HG03378 (cell line): ENCODE data around the gene TM2D1.
"Not testable (repeated sequence)": the region's sequence is repeated elsewhere in the genome, so short reads cannot be mapped to it uniquely, and the experiment has no call there.

Experiments
- ATAC-seq: cut with Tn5 transposase; IDR thresholded peaks from one replicate; pipeline ENCODE4 v1.9.1; 2021; ENCODE audit warnings: mild to moderate bottlenecking, moderate library complexity; ENCODE audit not compliant: unreplicated experiment

TM2D1 gene

GRCh38 chr1:61718996-61719663, 5.8 kb downstream of the TM2D1 start:
- ATAC-seq, result not testable (repeated sequence)

DNA sequence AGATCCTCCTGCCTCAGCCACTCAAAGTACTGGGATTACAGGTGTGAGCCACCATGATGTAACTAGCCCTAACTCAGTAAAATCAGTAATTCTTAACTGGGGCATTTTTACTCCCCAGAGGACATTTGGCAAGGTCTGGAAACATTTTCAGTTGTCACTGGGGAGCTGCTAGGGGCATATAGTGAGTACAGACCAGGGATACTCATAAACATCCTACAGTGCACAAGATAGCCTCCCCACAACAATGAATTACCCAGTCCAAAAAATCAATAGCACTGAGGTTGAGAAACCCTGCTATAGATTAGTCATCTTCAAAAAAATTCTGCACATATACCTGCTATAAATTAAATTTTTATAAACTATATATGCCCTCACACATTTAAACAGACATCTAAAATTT, 13.0 kb downstream of the TM2D1 start:
- ATAC-seq, result no peak

- not testable (repeated sequence) for ATAC-seq
Measured at GRCh38 chr1:61711257-61711656, 13.7 kb downstream of the TM2D1 start.

DNA sequence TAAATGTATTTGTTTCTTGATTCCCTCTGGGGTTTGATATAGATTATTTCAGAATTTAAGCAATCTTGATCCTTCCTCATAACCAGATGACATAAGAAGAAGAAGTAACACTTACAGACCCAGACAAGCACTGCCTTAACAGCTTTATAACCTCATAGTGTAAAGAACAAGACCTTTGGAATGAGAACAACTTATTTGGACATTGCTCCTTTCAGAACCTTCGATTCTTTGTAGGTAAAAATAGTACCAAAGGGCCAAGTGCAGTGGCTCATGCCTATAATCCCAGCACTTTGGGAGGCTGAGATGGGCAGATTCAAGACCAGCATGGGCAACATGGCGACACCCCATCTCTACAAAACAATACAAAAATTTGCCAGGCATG, 15.0 kb downstream of the TM2D1 start:
- ATAC-seq, result no peak

- no peak for ATAC-seq
Measured at GRCh38 chr1:61708953-61709907, 15.7 kb downstream of the TM2D1 start.

- no peak for ATAC-seq
Measured at GRCh38 chr1:61699911-61700851, 24.8 kb downstream of the TM2D1 start.

GRCh38 chr1:61692155-61692800, 32.7 kb downstream of the TM2D1 start:
- ATAC-seq, result no peak

DNA sequence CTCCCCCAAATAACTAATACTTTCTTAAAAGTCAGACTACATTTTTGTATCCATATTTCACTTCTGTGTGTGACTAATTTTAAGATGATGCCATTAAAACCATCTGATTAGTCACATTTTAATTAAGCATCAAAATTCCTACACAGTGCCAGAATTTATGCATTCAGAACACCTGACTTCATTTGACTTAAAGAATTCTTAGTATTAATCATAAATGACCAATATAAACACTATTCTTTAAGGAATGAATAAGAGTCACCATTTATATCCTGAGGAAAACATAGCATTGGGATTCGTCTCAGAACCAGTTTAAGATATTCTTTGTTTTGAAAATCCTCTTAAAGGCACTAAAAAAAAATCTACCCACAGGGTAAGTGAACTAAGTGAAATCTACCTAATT, 37.0 kb downstream of the TM2D1 start:
- no peak for ATAC-seq

DNA sequence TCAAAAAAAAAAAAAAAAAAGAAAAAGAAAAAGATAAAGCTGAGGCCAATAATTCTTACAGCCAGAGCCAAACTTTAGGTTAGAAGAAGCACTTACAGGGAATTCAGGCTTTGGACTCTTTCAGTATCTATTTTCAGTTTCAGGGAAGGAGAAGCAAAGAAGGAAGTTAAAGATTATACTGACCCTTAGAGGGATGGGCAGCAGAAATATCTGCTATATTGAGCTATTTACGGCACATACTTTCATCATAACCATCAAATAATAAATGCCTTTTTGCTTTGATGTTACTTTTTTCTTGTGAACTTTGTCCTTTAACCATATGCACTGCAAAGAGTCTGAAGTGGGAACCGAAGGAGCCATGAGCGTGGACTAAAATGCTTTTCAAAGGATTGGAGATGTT, 42.0 kb downstream of the TM2D1 start:
- no peak for ATAC-seq

GRCh38 chr1:61680500-61680899, 44.4 kb downstream of the TM2D1 start:
- ATAC-seq, result no peak

- ATAC-seq, result not testable (repeated sequence)
Measured at GRCh38 chr1:61676881-61677280, 48.1 kb downstream of the TM2D1 start.

DNA sequence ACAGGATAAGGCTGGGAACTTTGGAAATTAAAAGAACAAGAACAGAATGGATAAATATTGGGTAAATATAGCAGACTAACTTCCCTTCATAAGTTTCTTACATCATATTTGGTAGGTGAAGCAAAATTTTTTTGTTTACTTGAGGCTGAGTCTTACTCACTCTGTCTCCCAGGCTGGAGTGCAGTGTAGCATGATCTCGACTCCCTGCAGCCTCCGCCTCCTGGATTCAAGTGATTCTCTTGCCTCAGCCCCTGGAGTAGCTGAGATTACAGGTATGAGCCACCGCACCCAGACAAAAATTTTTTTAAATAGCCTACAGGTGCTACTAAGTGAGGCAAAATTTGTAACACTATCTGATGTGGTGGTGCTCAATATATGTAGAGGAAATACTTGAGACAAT, 50.7 kb downstream of the TM2D1 start:
- no peak for ATAC-seq

- ATAC-seq, result no peak
Measured at GRCh38 chr1:61672376-61672775, 52.6 kb downstream of the TM2D1 start.

DNA sequence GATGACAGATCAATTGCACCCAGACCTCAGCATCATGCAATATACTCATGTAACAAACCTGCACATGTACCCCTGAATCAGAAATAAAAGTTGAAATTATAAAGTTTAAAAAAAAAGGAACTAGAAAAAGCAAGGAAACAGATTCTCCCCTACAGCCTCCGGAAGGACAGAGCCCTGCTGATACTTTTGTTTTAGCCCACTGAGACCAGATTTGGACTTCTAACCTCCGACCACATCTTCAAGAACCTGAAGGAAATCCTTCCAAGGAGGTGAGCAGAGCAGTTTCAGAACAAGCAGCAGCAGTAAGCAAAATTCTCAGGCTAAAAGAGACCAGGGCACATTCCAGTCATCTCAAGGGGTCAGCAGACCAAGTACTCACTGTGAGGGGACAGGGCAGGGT, 54.5 kb downstream of the TM2D1 start:
- no peak for ATAC-seq

DNA sequence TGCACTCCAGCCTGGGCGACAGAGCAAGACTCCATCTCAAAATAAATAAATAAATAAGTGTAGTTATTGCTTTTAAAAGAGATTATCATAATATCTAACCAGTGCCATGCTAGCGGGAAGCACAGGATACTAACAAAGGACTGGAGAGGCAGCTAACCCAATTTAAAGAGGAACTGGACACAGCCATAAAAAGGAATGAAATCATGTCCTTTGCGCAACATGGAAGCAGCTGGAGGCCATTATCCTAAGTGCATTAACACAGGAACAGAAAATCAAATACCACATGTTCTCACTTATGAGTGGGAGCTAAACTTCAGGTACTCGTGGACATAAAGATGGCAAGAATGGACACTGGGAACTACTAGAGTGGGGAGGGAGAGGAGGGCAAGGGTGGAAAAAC, 54.9 kb downstream of the TM2D1 start:
- ATAC-seq, result no peak

GRCh38 chr1:61659061-61659460, 65.9 kb downstream of the TM2D1 start:
- no peak for ATAC-seq

DNA sequence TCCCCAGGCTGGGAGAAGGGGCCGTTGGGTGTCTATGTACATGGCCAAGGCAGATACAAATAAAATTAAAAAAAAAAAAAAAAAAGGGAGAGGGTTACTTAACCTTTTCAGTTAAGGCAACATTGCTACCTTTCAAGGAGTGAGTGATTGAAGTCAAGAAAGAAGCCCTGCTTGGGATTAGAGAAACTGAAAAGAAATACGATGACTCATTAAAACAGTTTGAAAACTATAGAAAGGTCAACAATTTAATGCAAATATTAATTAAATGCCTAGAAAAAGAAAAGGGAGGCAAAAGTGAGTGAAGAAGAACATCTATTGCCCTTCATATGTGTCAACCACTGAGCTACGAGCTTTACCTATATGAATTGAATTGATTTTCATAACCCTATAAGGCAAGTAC, 69.5 kb downstream of the TM2D1 start:
- no peak for ATAC-seq

DNA sequence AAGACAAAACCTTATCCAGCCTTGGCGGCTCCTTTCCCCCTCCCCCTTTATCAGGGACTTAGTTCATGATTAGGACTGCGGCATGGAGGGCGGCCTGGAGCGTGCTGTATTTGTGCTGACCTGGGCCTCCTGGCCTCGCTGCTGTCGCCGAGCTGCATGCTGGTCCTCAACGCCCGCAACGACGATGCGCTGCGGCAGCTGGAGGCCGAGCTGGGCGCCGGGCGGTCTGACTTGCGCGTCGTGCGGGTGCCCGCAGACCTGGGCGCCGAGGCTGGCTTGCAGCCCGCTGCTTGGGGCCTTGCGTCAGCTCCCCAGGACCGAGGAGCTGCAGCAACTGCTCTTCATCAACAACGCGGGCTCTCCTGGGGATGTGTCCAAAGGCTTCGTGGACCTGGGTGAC, 70.9 kb downstream of the TM2D1 start:
- ATAC-seq, result no peak

DNA sequence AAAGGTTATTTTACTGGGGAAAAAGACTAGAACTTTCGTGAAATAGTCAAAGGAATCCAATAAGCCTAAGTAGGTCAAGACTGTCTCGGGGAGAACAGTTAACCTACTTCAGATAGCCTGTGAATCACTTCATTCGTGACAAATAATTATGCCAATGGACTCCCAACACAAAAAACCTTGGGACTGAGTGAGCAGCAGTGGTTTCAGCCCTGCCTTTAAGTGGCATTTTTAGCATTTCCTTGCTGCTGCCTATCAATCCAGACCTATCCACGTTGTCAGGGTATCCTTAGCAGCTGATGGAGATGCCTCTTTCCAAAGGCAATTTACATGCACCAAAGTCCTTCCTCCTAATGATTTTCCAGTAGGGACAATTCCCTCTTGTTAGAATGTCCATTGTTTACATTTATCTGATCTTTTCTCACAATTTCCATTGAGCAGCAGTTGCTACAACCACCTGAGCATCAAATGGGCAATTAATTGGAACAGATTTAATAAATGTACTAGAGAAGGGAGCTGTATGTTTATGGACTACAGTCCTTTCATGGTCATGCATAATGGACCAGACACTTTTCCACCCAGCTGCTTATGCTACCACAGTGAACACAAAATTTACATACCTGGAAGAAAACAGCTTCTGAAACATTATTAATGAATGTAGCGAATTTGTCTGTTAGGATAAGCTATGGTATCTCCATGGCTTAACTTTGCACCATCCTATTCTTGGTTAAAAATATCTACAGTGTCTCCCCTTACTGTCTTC, 75.8 kb downstream of the TM2D1 start:
- no peak for ATAC-seq

DNA sequence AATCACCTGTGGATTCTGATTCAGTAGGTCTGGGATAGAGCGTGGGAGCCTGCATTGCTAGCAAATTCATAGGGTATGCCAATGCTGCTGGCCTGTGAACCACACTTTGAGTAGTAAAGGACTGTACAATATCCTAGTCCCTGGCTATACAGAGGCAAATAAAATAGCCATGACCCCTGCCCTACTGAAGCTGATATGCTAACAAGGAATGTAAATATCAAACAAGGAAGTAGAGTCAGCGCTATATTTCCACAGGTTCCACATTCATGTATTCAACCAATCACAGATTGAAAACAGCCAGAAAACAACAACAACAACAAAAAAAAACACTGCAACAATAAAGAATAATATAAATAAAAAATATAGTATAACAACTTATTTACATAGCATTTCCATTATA, 77.8 kb downstream of the TM2D1 start:
- no peak for ATAC-seq
